GM12874 (cell line): ENCODE measurements around the gene TBC1D23.

Experiments used
- CTCF ChIP-seq: IDR thresholded peaks from 2 replicates; pipeline ENCODE4 v1.5.1; 2011; ENCODE audit warnings: low read depth, mild to moderate bottlenecking, control low read depth, low read length, moderate library complexity; ENCODE audit not compliant: insufficient read depth

Gene TBC1D23

GRCh38 chr3:100257586-100257985 lies 3.2 kb upstream of the TBC1D23 start:
- TF ChIP-seq CTCF, result no peak

DNA sequence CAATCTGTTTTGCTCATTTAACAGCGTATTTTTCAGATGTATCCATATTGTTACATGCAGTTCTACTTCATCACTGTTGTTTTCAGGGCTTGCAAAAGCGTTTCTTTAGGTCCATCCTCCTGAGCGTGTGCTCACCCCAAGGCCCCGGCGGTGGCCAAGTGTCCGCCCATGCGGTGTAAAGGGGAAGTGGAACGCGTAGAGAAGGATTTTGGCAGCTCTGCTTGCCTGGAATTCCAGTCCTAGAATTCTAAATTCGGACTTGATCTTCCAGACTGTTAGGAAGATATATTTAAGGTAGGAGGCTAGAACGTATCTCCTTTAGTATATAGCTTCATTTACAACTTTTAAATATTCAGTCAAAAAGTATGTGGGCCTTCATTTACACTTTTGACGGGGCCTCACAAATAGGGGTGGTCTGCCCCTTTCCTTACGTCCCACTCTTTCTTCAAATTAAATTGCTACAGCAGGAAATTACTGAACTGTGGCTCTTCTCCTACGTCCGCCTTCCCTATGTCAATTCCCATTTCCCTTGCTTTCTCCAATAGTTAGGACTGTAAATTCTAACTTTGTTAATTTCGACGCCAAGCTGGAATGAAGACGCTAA lies 609 bp upstream of the TBC1D23 start:
- TF ChIP-seq CTCF, result no peak

- no peak for TF ChIP-seq CTCF
Measured at GRCh38 chr3:100261485-100261903, 702 bp downstream of the TBC1D23 start.

- TF ChIP-seq CTCF, result no peak
Measured at GRCh38 chr3:100263583-100263982, 2.8 kb downstream of the TBC1D23 start.

GRCh38 chr3:100264242-100264641 lies 3.5 kb downstream of the TBC1D23 start:
- TF ChIP-seq CTCF, result no peak

DNA sequence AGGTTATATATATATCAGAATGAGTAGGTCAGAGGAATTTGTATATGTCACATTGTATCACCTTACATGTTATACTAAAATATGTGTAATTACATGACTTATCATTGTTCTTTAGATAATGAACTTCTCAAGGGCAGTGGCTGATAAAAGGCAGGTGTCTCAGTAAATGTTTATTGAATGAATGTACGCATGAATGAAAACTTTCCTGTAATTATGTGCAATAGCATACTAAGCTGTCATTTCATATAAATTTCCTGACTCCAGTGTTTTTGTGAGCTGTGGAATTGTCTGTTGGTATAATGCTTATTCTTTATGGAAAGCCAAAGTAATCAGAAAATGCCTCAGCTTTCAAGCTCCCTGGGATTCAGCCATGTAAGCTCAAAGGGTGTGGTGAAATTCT lies 4.2 kb downstream of the TBC1D23 start:
- no peak for TF ChIP-seq CTCF

DNA sequence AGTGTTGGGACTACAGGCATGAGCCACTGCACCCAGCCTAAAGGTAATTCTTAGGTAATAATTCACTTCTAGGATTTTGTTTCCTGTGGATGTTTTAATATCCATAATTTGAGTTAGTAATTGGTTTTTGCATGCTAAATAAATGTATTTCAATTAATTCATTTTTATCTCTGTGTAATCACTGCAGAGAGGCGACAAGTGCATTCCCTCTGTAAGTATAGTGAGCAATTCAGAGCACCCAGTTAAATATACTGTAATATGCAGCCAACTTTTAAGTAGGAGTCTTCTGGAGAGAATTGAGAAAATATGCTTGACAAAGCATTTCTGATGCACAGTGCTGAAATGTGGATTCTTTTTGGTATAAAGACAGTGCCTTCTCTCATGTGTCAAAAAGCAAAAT lies 5.7 kb downstream of the TBC1D23 start:
- no peak for TF ChIP-seq CTCF

GRCh38 chr3:100268156-100268555 lies 7.4 kb downstream of the TBC1D23 start:
- no peak for TF ChIP-seq CTCF
